HEK293 (cell line): ENCODE results near the gene CEP44.

Experiments used
- CTCF ChIP-seq: fragments of 450-650 bp; formaldehyde crosslinking; IDR thresholded peaks from 2 replicates; pipeline ENCODE4 v1.5.1; 2016; ENCODE audit warnings: missing biosample characterization, missing genetic modification characterization
- KLF9 ChIP-seq: fragments of 450-650 bp; formaldehyde crosslinking; IDR thresholded peaks from 2 replicates; pipeline ENCODE4 v1.5.1; 2016; ENCODE audit warnings: missing biosample characterization, missing genetic modification characterization, low read depth
- REST ChIP-seq: fragments of 450-650 bp; formaldehyde crosslinking; IDR thresholded peaks from 2 replicates; pipeline ENCODE4 v1.5.1; 2016; ENCODE audit warnings: missing biosample characterization, missing genetic modification characterization
- SP7 ChIP-seq: fragments of 450-650 bp; formaldehyde crosslinking; IDR thresholded peaks from 2 replicates; pipeline ENCODE4 v1.5.1; 2016; ENCODE audit warnings: missing biosample characterization, missing genetic modification characterization
- ZBTB26 ChIP-seq: fragments of 450-650 bp; formaldehyde crosslinking; optimal IDR thresholded peaks from 2 replicates; pipeline ENCODE3; 2016; ENCODE audit warnings: missing biosample characterization, mild to moderate bottlenecking, missing genetic modification characterization
- ZNF302 ChIP-seq: fragments of 450-650 bp; formaldehyde crosslinking; IDR thresholded peaks from 2 replicates; pipeline ENCODE4 v1.5.1; 2016; ENCODE audit warnings: missing biosample characterization, missing genetic modification characterization, low read depth
- TF ChIP-seq, protein P1 (sequence below): fragments of 450-650 bp; formaldehyde crosslinking; conservative IDR thresholded peaks from 2 replicates; pipeline ENCODE4 v1.5.1; 2016; ENCODE audit warnings: low read depth, missing biosample characterization, missing genetic modification characterization

DNA sequence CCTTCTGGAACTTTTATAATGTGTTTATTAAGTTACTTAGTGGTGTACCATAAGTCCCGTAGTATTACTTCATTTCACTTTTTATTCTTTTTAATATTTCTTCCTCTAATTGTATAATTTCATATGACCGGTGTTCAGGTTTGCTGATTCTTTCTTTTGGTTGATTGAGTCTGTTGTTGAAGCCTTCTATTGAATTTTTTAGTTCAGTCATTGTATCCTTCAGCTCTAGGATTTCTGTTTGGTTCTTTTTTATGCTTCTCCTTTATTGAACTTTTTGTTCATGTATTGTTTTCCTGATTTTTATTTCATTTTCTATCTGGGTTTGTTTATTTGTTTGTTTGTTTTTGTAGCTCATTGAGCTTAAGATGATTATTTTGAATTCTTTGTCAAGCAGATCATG, 8.8 kb downstream of the CEP44 start:
- no peak for TF ChIP-seq SP7 (tag by site-specific recombination)
- no peak for TF ChIP-seq ZNF302 (tag by site-specific recombination)
- TF ChIP-seq CTCF (tag by site-specific recombination), result no peak
- TF ChIP-seq REST, result no peak
- TF ChIP-seq, protein P1, sequence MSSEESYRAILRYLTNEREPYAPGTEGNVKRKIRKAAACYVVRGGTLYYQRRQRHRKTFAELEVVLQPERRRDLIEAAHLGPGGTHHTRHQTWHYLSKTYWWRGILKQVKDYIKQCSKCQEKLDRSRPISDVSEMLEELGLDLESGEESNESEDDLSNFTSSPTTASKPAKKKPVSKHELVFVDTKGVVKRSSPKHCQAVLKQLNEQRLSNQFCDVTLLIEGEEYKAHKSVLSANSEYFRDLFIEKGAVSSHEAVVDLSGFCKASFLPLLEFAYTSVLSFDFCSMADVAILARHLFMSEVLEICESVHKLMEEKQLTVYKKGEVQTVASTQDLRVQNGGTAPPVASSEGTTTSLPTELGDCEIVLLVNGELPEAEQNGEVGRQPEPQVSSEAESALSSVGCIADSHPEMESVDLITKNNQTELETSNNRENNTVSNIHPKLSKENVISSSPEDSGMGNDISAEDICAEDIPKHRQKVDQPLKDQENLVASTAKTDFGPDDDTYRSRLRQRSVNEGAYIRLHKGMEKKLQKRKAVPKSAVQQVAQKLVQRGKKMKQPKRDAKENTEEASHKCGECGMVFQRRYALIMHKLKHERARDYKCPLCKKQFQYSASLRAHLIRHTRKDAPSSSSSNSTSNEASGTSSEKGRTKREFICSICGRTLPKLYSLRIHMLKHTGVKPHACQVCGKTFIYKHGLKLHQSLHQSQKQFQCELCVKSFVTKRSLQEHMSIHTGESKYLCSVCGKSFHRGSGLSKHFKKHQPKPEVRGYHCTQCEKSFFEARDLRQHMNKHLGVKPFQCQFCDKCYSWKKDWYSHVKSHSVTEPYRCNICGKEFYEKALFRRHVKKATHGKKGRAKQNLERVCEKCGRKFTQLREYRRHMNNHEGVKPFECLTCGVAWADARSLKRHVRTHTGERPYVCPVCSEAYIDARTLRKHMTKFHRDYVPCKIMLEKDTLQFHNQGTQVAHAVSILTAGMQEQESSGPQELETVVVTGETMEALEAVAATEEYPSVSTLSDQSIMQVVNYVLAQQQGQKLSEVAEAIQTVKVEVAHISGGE (tag by site-specific recombination), result no peak
- no peak for TF ChIP-seq KLF9
- TF ChIP-seq ZBTB26 (tag by site-specific recombination), result no peak
